ENCODE data around the gene ATF6B.
A peak's percentile ranks its signal among the peaks of the same experiment; 100 is the strongest.

ATF6B gene

GRCh38 chr6:32127717-32128592 lies at the start of gene ATF6B:
Gene ATF6B (minus strand): TSS chr6:32128246. CDS start chr6:32128207, 39 bp downstream.
- DNase-seq (ENCODE audit: low read depth): peak; percentile 100

DNA sequence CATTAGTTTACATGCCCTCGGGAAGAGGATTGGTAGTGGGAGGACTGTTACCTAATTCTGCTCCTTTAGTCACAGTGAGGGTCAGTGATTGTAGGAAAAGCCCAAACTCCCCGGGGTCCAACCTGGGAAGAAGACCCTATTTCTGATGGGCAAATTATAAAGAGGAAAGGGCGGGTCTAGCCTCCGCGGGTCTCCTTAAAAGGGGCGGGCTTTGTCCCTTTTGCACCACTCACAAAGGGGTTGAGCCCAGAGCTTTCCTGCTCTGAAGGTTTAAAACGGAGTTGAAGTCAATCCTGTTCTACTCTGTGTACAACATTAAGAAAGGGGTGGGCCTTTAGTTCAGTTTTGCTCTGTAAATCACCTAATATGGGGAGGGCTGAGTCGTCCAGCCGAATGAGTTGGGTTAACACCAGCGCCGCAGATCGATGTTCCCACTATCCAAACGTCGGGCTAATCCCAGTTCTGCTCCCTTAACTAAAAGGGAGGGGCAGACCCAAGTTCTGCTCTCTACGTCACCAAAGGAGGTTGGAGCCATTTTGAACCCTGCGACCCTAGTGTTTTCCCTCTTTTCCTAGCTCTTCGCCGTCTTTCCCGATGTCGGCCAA lies 49.2 kb upstream of the ATF6B start:
- DNase-seq (ENCODE audit: low read depth): no peak

DNA sequence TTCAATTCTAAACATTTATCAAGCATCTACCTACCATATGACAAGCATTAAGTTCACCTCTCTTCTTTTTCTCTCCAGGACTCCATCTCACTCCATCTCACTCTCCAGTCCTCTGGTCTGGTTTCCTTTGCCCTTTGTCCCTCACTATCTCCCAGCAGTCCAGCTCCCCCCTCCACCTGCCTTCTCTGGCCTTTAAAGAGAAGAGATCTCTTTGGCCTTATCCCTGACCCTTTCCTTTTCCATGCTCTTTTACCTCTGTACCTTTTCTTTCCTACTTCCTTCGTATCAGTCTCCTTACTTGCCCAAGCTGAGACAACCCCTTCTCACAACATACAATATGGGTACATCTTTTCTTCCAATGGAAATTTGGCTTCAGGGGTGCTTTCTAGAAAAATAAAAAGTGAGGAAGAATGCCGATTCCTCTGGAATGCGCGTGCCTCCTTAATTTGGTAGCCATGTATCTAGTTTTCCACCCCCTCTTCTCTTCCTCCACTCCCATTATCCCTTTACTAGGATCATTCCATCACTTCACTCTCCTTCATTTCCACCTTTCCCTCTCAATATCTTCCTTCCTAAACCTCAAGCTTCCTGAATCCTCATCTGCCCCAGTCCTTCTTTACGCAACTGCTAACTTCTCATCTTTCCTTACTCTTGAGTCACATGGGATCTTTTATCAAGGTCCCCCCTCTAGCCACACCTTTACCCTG lies 48.6 kb upstream of the ATF6B start:
- DNase-seq (ENCODE audit: low read depth): peak; percentile 74

GRCh38 chr6:32175711-32176475 lies 47.8 kb upstream of the ATF6B start, which contains the start of gene AGPAT1:
Gene AGPAT1 (minus strand): TSS chr6:32176084. CDS start chr6:32171496, 4,588 bp downstream.
- DNase-seq (ENCODE audit: low read depth): peak; percentile 98

GRCh38 chr6:32175322-32175710 lies 47.3 kb upstream of the ATF6B start:
- DNase-seq (ENCODE audit: low read depth): no peak

DNA sequence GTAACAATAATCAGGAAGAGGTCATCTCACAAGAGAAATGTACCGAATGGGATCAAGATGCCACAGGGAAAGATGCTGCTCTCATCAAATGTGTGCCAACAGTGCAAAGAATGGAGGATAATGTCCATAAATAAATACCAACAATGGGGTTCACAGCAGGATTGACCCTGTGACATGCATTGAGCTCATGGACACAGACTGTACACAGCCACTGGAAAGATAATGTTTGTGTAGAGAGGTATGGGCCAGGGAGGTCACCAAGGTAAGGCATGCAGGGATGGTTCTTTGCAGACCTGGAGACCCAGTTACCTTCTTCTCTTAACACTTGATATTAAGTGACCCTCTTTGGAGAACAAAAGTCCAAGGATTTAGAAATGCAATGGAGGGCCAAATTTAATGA lies 46.4 kb upstream of the ATF6B start:
- no peak for DNase-seq (ENCODE audit: low read depth)

DNA sequence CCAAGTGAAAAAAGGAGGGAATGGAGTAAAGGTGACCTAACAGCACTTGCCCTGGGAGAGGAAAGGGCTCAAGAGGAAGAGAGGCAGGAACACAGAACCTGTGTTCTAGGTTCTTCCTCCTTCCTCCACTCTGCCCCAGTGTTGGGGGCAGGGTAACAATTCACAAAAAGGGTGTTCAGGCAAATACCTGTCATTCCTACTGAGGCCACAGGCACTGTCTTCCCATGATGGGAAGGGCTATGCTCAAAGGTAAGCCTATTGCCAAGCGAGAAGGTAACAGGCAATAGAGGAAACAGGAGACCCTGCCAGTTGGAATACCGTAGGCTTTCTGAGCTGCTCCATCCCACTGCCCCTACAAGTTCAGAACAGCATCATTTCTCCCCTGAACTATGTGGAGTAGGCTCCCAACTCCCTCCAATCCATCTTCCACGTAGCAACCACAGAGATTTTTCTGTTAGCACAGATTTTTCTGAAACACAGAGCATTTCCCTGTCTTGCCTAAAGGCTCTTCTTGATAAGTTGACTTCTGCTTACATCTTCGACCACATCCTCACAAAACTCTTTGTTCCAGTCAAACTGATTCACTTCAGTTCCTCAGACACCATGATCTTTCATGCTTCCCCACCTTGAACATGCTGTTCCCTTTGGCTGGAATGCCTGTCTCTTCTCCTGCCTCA lies 45.1 kb upstream of the ATF6B start:
- DNase-seq (ENCODE audit: low read depth): no peak

DNA sequence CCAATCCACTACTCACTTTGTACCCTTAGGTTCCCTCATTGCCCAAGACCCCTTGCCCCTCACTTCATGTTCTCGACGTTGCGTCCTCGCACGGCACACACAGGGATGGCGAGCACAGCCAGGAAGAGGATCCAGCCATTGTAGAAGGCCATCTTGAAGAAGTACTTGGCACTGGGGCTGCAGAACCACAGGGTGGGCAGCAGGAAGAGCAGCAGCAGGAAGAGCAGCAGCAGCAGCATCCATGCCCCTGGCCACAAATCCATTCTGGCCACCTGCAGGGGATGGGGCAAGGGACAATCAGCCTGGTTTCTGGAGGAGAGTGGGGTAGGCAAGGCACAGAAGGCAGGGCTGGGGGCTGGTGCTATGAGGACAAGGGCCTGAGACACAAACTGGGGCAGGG lies 43.2 kb upstream of the ATF6B start:
- no peak for DNase-seq (ENCODE audit: low read depth)

DNA sequence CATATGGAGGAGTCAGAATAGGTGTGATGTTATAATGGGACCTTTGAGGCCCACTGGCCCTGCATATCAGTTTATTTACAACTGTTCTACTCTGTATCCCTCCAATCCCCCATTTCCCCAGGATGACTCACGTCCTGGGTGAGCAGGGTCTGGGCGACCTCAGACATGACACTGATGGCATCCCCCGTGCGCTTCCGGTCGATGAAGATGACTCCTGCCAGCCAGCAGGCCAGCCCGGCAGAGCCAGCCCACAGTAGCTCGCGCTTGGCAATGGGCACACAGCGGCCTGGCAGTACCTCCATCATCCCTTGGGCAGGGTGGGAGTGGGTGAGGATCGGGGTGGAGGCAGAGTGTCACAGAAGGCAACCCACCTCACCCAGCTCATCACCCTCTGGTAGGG lies 42.2 kb upstream of the ATF6B start:
- DNase-seq (ENCODE audit: low read depth): no peak

- no peak for DNase-seq (ENCODE audit: low read depth)
Observed at GRCh38 chr6:32168807-32169591, 41.0 kb upstream of the ATF6B start.

- no peak for DNase-seq (ENCODE audit: low read depth)
Observed at GRCh38 chr6:32168350-32168749, 40.3 kb upstream of the ATF6B start.

- DNase-seq (ENCODE audit: low read depth): no peak
Observed at GRCh38 chr6:32167761-32168262, 39.8 kb upstream of the ATF6B start.

DNA sequence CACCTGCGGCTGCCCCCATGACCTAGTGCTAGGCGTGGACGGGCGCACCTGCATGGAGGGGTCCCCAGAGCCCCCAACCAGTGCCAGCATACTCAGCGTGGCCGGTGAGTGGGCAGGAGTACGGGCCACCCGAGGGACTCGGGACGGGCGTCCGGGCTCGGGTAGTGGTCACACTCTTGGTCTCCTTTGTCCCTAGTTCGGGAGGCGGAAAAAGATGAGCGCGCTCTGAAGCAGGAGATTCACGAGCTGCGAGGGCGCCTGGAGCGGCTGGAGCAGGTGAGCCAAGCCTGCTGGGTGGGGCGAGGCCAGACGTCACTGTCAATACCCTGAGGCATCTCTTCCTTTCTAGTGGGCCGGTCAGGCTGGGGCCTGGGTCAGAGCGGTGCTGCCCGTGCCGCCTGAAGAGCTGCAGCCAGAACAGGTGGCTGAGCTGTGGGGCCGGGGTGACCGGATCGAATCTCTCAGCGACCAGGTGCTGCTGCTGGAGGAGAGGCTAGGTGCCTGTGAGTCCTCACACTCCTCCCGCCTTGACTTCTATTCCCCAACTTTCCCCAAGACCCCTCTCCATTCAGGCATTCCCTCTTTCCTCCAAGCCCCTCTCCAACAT lies 39.2 kb upstream of the ATF6B start:
- DNase-seq (ENCODE audit: low read depth): no peak

GRCh38 chr6:32166411-32167061 lies 38.5 kb upstream of the ATF6B start:
- no peak for DNase-seq (ENCODE audit: low read depth)

DNA sequence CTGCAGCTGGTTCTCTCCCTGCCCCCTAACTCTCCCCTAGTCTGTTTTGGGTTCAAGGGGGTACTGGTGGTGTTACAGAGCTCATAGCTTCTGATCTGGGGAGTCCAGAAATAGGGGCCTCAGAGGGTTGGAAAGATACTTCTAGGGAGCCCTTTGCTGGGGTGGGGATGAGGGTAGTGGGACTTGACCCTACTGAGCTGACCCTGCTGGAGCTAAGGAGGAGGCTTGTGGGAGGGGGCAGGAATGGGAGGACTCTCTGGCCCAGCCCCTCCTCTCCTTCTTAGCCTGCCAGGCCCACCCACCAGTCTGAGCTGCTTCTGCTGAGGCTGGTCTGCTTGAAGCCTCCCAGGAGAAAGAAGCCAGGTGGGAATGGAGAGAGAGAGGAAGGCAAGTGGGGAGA lies 36.2 kb upstream of the ATF6B start, which contains the start of gene EGFL8:
Gene EGFL8 (plus strand): TSS at position 301 of the 400 bp plus-strand sequence. CDS start 1,571 bp downstream, outside the sequence.
- no peak for DNase-seq (ENCODE audit: low read depth)

- DNase-seq (ENCODE audit: low read depth): no peak
Observed at GRCh38 chr6:32163559-32164258, 35.7 kb upstream of the ATF6B start.

DNA sequence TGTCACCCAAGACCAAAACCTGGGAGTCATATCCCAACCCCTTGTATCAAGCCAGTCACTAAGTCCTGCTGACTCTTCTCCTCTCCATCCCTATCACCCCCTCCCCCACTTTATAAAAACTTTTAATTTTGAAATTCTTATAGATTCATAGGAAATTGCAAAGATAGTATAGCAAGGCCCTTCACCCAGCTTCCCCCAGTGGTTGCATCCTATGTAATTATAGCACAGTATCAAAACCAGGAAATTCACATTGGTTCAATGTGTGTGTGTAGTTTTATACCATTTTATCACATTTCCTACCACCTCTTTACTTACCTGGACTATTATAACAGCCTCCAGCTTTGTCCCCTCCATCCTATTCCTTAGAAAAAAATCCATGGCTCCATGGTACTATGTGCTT lies 30.0 kb upstream of the ATF6B start:
- no peak for DNase-seq (ENCODE audit: low read depth)

DNA sequence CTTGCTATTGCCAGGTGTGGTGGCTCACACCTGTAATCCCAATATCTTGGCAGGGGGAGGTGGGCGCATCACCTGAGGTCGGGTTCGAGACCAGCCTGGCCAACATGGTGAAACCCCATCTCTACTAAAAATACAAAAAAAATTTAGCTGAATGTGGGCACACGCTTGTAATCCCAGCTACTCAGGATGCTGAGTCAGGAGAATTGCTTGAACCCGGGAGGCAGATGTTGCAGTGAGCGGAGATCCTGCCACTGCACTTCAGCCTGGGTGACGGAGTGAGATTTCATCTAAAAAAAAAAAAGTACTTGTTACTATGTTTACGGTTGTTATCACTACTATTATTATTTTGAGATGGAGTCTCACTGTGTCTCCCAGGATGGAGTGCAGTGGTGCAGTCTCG lies 28.8 kb upstream of the ATF6B start:
- DNase-seq (ENCODE audit: low read depth): no peak
